ENCODE results near the gene GRIP1.

The GRIP1 gene

GRCh38 chr12:66598608-66599007 lies 80.3 kb downstream of the GRIP1 start:
- no peak for DNase-seq

GRCh38 chr12:66598079-66598478 lies 80.8 kb downstream of the GRIP1 start:
- DNase-seq, result no peak

GRCh38 chr12:66596199-66596598 lies 82.7 kb downstream of the GRIP1 start:
- no peak for DNase-seq

- DNase-seq, result no peak
These were observed 84.2 kb downstream of the GRIP1 start for GRCh38 chr12:66594688-66595087.

- no peak for DNase-seq
These were observed 88.4 kb downstream of the GRIP1 start for GRCh38 chr12:66590275-66590985.

GRCh38 chr12:66589095-66589494 lies 89.8 kb downstream of the GRIP1 start:
- no peak for DNase-seq

- DNase-seq, result peak in 1 of 5 experiments; percentile 2
These were observed 91.0 kb downstream of the GRIP1 start for GRCh38 chr12:66587912-66588311.

- DNase-seq, result no peak
These were observed 94.2 kb downstream of the GRIP1 start for GRCh38 chr12:66584673-66585072.

GRCh38 chr12:66573605-66574004 lies 105.3 kb downstream of the GRIP1 start:
- no peak for DNase-seq

GRCh38 chr12:66572845-66573244 lies 106.0 kb downstream of the GRIP1 start:
- DNase-seq, result no peak

- no peak for DNase-seq
These were observed 107.4 kb downstream of the GRIP1 start for GRCh38 chr12:66571361-66571915.

- no peak for DNase-seq
These were observed 115.7 kb downstream of the GRIP1 start for GRCh38 chr12:66563220-66563619.

GRCh38 chr12:66555113-66555512 lies 123.8 kb downstream of the GRIP1 start:
- DNase-seq, result no peak

- no peak for DNase-seq
These were observed 126.2 kb downstream of the GRIP1 start for GRCh38 chr12:66552716-66553115.

GRCh38 chr12:66550626-66551025 lies 128.2 kb downstream of the GRIP1 start:
- DNase-seq, result no peak

GRCh38 chr12:66549050-66549389 lies 129.9 kb downstream of the GRIP1 start:
- no peak for DNase-seq

GRCh38 chr12:66548338-66549049 lies 130.4 kb downstream of the GRIP1 start:
- no peak for DNase-seq

GRCh38 chr12:66541426-66541825 lies 137.4 kb downstream of the GRIP1 start:
- no peak for DNase-seq

- no peak for DNase-seq
These were observed 139.4 kb downstream of the GRIP1 start for GRCh38 chr12:66539431-66539830.

- DNase-seq, result no peak
These were observed 139.9 kb downstream of the GRIP1 start for GRCh38 chr12:66538970-66539369.

- DNase-seq, result no peak
These were observed 141.0 kb downstream of the GRIP1 start for GRCh38 chr12:66537876-66538275.

GRCh38 chr12:66533767-66534166 lies 145.1 kb downstream of the GRIP1 start:
- DNase-seq, result no peak

- no peak for DNase-seq
These were observed 147.1 kb downstream of the GRIP1 start for GRCh38 chr12:66531766-66532165.

GRCh38 chr12:66529934-66530333 lies 148.9 kb downstream of the GRIP1 start:
- DNase-seq, result no peak
